GM18907 (cell line): ENCODE measurements around the gene IL17C.
"Not testable (repeated sequence)": the region's sequence is repeated elsewhere in the genome, so short reads cannot be mapped to it uniquely, and the experiment has no call there.

ENCODE experiments used
- ATAC-seq: cut with Tn5 transposase; IDR thresholded peaks from one replicate; pipeline ENCODE4 v1.9.1; 2021; ENCODE audit warnings: mild to moderate bottlenecking, moderate library complexity; ENCODE audit not compliant: unreplicated experiment

Gene IL17C

GRCh38 chr16:88609426-88609825, 28.9 kb upstream of the IL17C start:
- not testable (repeated sequence) for ATAC-seq

DNA sequence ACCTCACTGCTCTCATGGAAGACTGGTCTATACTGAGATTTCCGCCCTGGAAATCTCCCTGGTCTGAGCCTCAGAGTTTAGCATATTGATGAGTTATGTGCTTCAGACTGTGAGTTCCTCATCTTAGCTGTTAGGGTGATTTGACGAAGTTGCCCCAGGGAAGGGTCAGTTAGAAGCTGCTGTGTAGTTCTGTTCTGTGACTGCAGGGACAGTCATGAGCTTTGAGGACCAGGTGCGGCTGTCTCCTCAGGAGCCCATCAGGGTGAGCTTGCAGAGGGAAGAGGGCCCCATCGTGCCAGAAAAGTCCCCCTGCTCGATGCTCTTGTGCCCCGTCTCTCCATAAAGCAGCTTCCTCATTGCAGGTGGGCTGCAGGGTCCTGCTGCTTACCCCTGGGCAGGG, 28.3 kb upstream of the IL17C start:
- no peak for ATAC-seq

GRCh38 chr16:88610909-88611812, 27.2 kb upstream of the IL17C start:
- ATAC-seq: no peak

- ATAC-seq: no peak
Observed at GRCh38 chr16:88613293-88613692, 25.1 kb upstream of the IL17C start.

DNA sequence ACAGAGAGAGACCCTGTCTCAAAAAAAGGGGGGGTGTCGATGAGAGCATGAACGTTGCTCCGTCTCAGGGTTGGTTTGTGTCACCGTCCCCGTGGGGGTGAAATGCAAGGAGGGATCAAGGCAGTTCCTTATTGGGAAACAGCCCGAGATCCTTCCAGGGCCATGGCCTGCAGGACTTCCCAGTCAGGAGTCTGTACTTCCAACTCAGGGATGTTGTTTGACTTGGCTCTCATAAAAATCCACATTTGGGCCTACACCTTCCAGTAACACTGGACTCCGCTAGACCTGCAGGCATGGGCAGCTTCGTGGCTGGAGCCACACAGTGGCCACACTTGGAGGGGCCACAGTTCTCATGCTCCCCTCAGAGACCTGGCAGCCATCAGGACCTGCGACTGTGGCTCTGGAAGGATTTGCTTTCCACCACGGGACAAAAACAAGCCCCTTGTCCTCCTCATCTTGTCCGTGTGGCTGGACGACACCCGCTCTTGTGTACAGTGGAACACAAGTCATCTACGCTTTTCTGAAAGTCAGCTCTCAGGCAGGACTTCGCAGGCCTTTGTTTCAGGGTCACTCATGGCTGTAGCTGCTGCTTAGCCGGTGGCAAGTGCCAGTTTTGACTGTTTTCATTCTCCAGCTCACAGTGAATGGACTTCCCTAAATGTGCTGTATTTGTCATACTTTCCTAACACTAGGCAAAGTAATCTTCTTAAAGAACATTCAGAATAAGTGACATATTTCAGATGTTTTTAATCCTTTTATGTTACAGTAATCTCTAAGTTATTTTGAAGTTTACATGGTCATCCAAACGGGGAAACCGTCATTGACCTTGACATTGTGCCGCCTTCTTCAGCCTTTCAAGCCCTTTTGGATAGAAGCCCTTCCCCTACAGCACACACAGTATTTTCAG, 24.2 kb upstream of the IL17C start:
- ATAC-seq: no peak

DNA sequence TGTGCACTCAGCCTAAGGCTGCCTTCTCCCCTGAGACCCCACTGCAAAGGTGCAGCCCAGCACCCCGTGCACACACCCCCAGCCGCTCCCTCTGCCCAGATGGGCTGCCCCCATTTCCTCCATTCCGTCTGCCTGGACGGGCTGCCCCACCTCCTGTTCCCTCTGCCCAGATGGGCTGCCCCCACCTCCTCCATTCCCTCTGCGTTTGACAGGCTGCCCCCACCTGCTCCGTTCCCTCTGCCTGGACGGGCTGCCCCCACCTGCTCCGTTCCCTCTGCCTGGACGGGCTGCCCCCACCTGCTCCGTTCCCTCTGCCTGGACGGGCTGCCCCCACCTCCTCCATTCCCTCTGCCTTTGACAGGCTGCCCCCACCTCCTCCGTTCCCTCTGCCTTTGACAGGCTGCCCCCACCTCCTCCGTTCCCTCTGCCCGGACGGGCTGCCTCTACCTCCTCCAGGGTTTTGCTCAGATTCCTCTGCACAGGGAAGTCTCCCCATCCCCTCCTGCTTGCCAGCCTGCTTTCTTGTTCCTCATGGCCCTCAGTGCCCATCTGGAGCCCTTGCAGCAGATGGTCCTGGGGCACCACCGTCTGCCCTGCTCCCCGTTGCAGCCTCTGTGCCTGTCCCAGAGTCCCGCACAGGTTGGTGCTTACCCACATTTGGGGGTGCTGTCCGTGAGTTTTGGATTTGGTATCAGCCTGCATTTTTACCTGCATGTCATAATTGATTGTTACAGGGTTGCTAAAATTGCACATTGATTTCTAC, 23.4 kb upstream of the IL17C start:
- no peak for ATAC-seq

GRCh38 chr16:88616320-88616719, 22.1 kb upstream of the IL17C start:
- no peak for ATAC-seq

DNA sequence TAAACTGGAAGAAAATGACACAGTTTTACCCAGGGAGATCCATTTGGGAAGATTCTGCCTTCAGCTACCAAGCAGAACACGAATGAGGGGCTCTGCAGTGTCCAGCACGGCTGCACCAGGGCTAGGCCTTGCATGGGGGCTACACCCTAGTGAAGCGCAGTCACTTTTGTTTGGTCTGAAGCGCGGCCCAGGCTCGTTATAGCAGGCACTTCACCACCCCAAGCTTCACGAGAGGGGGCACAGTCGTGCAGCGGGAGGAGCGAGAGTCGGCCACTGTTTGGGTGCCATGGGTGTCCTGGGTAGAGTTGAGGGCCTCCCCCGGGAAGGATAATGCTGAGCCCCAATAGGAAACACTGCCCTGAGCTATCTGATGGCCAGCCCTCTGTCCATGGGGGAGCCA, 21.6 kb upstream of the IL17C start:
- no peak for ATAC-seq

- no peak for ATAC-seq
Observed at GRCh38 chr16:88617268-88618031, 20.9 kb upstream of the IL17C start.

DNA sequence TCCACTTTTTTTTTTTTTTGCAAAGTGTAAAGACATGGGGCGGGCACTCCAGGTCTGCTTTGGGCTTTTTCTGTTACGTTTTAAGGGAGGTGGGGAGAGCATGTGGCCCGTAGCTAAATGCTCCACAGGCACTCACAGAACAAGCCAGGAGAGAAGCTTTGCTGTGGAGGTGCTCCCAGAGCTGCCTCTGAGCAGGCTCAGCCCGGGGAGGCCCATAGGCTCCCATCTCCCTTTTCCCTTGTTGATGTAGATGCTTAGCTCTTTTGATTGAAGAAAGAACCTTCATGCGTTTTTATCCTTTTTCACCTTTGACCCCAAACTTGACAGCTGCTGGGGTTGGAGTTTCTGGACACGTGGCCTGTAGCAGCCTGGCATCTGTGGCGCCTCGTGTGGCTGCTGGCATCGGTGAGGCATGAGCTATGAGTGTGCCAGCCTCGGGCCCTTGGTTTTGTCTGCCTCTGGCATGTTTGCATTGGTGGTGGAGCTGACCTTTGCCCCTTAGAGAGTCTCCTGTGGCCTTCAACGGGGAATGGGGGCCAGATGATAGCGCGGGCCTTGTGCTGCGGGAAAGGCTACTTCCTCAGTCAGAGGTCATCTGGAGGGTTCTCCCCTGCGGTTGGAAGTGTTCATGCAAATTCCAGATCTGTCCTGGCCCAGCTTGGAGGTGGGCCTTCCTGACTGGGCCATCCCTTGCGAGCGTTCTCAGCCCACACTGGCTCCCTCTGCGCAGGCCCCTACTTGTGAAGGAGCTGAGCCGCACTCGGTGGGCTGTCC, 20.0 kb upstream of the IL17C start:
- ATAC-seq: no peak

DNA sequence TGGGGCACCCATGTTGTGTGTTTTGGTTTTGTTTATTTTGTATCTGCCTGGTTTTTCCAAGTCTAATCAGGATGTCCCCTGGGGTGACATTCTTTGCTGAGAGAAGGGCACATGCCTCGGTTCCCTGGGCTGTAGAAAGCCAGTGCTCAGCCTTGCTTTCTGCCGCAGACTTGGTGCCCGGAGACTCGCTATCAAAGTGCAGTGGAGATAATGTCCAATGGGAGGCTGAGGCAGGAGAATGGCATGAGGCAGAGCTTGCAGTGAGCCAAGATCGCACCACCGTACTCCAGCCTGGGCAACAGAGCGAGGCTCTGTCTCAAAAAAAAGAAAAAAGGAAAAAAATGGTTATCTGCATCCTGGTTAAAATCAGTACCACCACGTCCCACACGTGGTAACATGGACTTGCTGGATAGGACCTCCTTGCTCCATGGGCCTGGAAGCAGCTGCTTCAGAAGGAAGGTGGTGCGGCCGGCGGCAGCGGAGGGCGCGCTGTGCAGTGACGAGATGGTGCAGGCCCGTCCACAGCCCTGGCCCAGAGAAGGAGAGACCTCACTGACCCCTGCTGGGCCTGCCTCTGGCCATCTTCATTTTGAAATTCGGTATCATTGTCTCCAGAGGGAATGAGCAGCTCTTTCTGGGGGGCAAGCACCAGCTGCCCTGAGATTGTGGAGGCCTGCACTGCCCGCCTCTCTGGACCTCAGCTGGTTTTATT, 19.3 kb upstream of the IL17C start:
- no peak for ATAC-seq

DNA sequence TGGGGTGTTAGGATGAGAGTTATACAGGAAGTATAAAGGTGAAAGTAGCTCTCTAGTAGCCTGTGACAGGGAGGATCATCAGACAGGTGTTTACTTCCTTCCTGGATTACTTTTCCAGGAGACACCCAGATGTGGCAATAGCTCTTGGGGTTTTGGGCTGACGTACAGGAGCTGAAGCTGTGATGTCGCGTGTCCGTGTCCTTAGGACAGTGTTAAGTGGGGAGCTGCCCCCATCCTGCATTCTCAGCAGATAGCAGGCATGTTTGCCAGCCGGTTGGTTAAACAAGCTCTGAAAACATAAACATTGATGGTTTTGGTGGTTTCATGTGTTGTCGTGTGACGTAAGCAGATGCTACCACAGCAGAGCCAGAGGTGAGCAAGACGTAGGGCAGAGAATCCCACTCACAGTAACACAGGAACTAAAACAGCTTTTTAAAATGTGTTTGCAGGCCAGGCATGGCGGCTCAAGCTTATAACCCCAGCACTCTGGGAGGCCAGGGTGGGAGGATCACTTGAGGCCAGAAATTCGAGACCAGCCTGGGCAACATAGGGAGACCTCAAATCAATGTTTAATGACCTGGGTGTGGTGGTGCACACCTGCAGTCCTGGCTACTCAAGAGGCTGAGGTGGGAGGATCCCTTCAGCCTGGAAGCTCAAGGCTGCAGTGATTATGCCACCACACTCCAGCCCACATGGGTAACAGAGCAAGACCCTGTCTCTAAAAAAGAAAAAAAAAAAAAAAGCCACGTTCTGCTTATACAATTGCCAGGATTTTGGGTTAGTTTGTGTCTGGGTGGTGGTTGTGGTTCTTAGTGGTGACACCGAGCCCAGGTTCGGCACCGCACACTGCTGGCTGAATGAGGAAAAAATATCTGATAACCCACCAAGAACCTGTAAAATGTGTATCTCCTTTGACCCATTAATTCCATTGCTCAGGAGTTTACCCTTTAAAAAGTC, 18.2 kb upstream of the IL17C start:
- no peak for ATAC-seq

- no peak for ATAC-seq
Observed at GRCh38 chr16:88622125-88622524, 16.2 kb upstream of the IL17C start.

GRCh38 chr16:88622866-88623265, 15.5 kb upstream of the IL17C start:
- ATAC-seq: no peak

DNA sequence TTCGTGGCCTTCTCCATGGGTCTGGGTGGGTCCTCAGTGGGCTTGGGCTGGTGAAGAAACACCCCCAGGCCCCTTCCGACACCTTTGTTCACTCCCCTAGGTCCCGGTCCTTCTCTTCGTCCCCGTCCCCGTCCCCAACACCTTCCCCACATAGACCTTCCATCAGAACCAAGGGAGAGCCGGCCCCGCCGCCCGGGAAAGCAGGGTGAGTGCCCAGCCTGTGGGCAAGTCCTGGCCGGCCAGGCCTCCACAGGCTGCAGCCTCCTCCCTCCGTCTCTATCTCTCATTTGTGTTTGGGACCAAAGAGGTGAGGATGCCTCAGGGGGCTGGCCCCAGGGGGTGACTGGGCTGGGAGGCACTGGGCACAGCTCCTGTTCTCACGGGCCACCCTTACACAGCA, 14.5 kb upstream of the IL17C start:
- ATAC-seq: no peak

DNA sequence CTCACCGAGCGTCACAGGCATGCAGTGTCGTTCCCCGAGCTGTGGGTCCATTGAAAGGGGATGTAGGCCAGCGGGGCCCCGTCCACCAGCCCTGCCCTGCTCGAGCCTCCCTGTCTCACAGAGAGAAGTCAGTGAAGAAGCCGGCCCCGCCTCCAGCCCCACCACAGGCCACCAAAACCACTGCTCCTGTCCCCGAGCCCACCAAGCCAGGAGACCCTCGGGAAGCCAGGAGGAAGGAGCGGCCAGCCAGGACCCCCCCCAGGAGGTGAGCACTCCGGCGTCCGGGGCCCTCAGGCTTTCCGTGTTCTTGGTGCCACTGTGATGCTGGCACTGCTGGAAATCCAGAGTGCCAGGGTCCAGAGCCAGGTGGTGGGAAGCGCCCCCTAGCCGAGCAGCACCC, 13.9 kb upstream of the IL17C start:
- ATAC-seq: no peak

GRCh38 chr16:88624977-88625576, 13.3 kb upstream of the IL17C start:
- ATAC-seq: no peak
